MM.1S (cell line): Measurements from ENCODE around the gene MRPL38.

Source experiments
- DNase-seq: peaks from one replicate; pipeline ENCODE4 v3.0.0-alpha.2; 2015
- H2AFZ ChIP-seq: fragments of 300-600 bp; sonication (generic); 2 replicates; pipeline ENCODE4 v1.6.0; 2016; ENCODE audit warnings: antibody characterized with exemption, low read length
- H3F3A ChIP-seq: fragments of 300-600 bp; sonication (generic); 2 replicates; pipeline ENCODE4 v1.6.1; 2016; ENCODE audit warnings: mild to moderate bottlenecking, antibody characterized with exemption, low read length, moderate library complexity, mixed read lengths; ENCODE audit not compliant: insufficient read depth
- H3K27ac ChIP-seq: fragments of 300-600 bp; sonication (generic); 2 replicates; pipeline ENCODE4 v1.5.1; 2016; ENCODE audit warnings: mild to moderate bottlenecking, low read length
- H3K27me3 ChIP-seq: fragments of 300-600 bp; sonication (generic); replicated peaks from 2 replicates; pipeline ENCODE4 v1.6.0; 2016; ENCODE audit warnings: low read length; ENCODE audit not compliant: insufficient read depth
- H3K36me3 ChIP-seq: fragments of 300-600 bp; sonication (generic); replicated peaks from 2 replicates; pipeline ENCODE4 v1.6.1; 2016; ENCODE audit warnings: mild to moderate bottlenecking, low read length, mixed read lengths; ENCODE audit not compliant: insufficient read depth
- H3K4me1 ChIP-seq: fragments of 300-600 bp; sonication (generic); 2 replicates; pipeline ENCODE4 v1.6.1; 2016; ENCODE audit warnings: low read length, mixed read lengths
- H3K4me2 ChIP-seq: fragments of 300-600 bp; sonication (generic); 2 replicates; pipeline ENCODE4 v1.6.0; 2016; ENCODE audit warnings: low read depth, low read length
- H3K4me3 ChIP-seq: fragments of 300-600 bp; sonication (generic); 2 replicates; pipeline ENCODE4 v1.5.1; 2016; ENCODE audit warnings: low read length, mixed read lengths
- H3K79me2 ChIP-seq: fragments of 300-600 bp; sonication (generic); 2 replicates; pipeline ENCODE4 v1.6.1; 2016; ENCODE audit warnings: mixed run types, low read length, mixed read lengths
- H3K9ac ChIP-seq: fragments of 300-600 bp; sonication (generic); 2 replicates; pipeline ENCODE4 v1.6.1; 2016; ENCODE audit warnings: low read length, mixed read lengths
- H3K9me2 ChIP-seq: fragments of 300-600 bp; sonication (generic); replicated peaks from 2 replicates; pipeline ENCODE4 v1.6.1; 2016; ENCODE audit warnings: mild to moderate bottlenecking, low read length, mixed read lengths; ENCODE audit not compliant: insufficient read depth
- H3K9me3 ChIP-seq: fragments of 300-600 bp; sonication (generic); replicated peaks from 2 replicates; pipeline ENCODE4 v1.6.1; 2016; ENCODE audit warnings: mild to moderate bottlenecking, low read length, mixed read lengths; ENCODE audit not compliant: insufficient read depth
- H4K20me1 ChIP-seq: fragments of 300-600 bp; sonication (generic); 2 replicates; pipeline ENCODE4 v1.6.1; 2016; ENCODE audit warnings: mild to moderate bottlenecking, low read length, moderate library complexity, mixed read lengths; ENCODE audit not compliant: insufficient read depth
- CTCF ChIP-seq: fragments of 300-600 bp; sonication (generic); IDR thresholded peaks from 2 replicates; pipeline ENCODE4 v1.5.1; 2016; ENCODE audit warnings: antibody characterized with exemption, low read length, mixed read lengths
- EZH2 ChIP-seq: fragments of 300-600 bp; sonication (generic); optimal IDR thresholded peaks from 2 replicates; pipeline ENCODE3; 2017; ENCODE audit warnings: low read depth, mild to moderate bottlenecking, antibody characterized with exemption, low read length, mixed read lengths
- EZH2phosphoT487 ChIP-seq: fragments of 300-600 bp; sonication (generic); IDR thresholded peaks from 2 replicates; pipeline ENCODE4 v1.6.1; 2018; ENCODE audit warnings: antibody characterized with exemption, low read length

Gene MRPL38

GRCh38 chr17:75909051-75909811 lies 4.5 kb upstream of the MRPL38 start:
- peak; percentile 84 for DNase-seq
- H3K36me3 ChIP-seq, result no peaks in the 10 kb centered on the region
- peaks cover 17% of the 10 kb centered on the region for H3F3A ChIP-seq
- H3K9me3 ChIP-seq, result no peaks in the 10 kb centered on the region
- no peaks in the 10 kb centered on the region for H3K9me2 ChIP-seq
- H3K9ac ChIP-seq, result peak overlapping the region; percentile 48; the same call in 1 of the 2 replicates
- H3K4me2 ChIP-seq, result peak overlapping the region; percentile 75
- H3K79me2 ChIP-seq, result peaks cover 3% of the 10 kb centered on the region
- TF ChIP-seq CTCF (no peak), EZH2phosphoT487 (no peak), EZH2 (no peak)
- peak overlapping the region; percentile 52 for H2AFZ ChIP-seq
- peak overlapping the region; percentile 68; the same call in 1 of the 2 replicates for H3K27ac ChIP-seq
- peak overlapping the region; percentile 31 for H3K4me3 ChIP-seq
- H3K27me3 ChIP-seq, result no peaks in the 10 kb centered on the region
- H3K4me1 ChIP-seq, result peaks cover 14% of the 10 kb centered on the region
- no peaks in the 10 kb centered on the region for H4K20me1 ChIP-seq

GRCh38 chr17:75908201-75908600 lies 3.5 kb upstream of the MRPL38 start:
- H3K27me3 ChIP-seq, result no peaks in the 10 kb centered on the region
- TF ChIP-seq EZH2 (no peak), EZH2phosphoT487 (no peak), CTCF (no peak)
- no peaks in the 10 kb centered on the region for H4K20me1 ChIP-seq
- peaks cover 14% of the 10 kb centered on the region for H3K4me1 ChIP-seq
- H3K27ac ChIP-seq, result no peak overlapping the region
- H2AFZ ChIP-seq, result no peak overlapping the region
- no peak overlapping the region for H3K9ac ChIP-seq
- no peaks in the 10 kb centered on the region for H3K9me2 ChIP-seq
- no peaks in the 10 kb centered on the region for H3K36me3 ChIP-seq
- no peaks in the 10 kb centered on the region for H3K9me3 ChIP-seq
- H3K4me2 ChIP-seq, result no peak overlapping the region
- H3K79me2 ChIP-seq, result peaks cover 13% of the 10 kb centered on the region
- no peak for DNase-seq
- H3K4me3 ChIP-seq, result no peak overlapping the region
- peaks cover 17% of the 10 kb centered on the region for H3F3A ChIP-seq

GRCh38 chr17:75906143-75906884 lies 1.6 kb upstream of the MRPL38 start:
- Histone ChIP-seq H3K4me2 (no peak overlapping the region), H3K27ac (no peak overlapping the region), H4K20me1 (no peaks in the 10 kb centered on the region), H3K4me3 (no peak overlapping the region), H2AFZ (no peak overlapping the region), H3K4me1 (peaks cover 14% of the 10 kb centered on the region), H3K9ac (no peak overlapping the region), H3K9me2 (no peaks in the 10 kb centered on the region), H3K27me3 (no peaks in the 10 kb centered on the region), H3K36me3 (no peaks in the 10 kb centered on the region), H3F3A (peaks cover 17% of the 10 kb centered on the region), H3K9me3 (no peaks in the 10 kb centered on the region), H3K79me2 (peaks cover 29% of the 10 kb centered on the region)
- no peak for DNase-seq
- no peak for TF ChIP-seq EZH2phosphoT487
- no peak for TF ChIP-seq CTCF
